Measurements from ENCODE around the gene MCCC1.
"Not testable (repeated sequence)": the region's sequence is repeated elsewhere in the genome, so short reads cannot be mapped to it uniquely, and the experiment has no call there.

MCCC1 gene

GRCh38 chr3:183074881-183075280 is 24.4 kb downstream of the MCCC1 start:
- H3K9me3 ChIP-seq (ENCODE audit: control insufficient read depth, low read length) = no peaks in the 10 kb centered on the region
- DNase-seq (ENCODE audit: low read depth) = no peak
- H3K27me3 ChIP-seq (replicated peaks; ENCODE audit: control insufficient read depth, insufficient read depth, low read length) = no peaks in the 10 kb centered on the region
- H3K36me3 ChIP-seq (ENCODE audit: control insufficient read depth, insufficient read depth, low read length, severe bottlenecking) = peaks cover 50% of the 10 kb centered on the region
- H3K4me1 ChIP-seq (ENCODE audit: control insufficient read depth, insufficient read depth, low read length) = peaks cover 5% of the 10 kb centered on the region
- no peak overlapping the region for H3K4me3 ChIP-seq (ENCODE audit: low read length)
- H3K9ac ChIP-seq (ENCODE audit: low read length) = no peak overlapping the region

- Histone ChIP-seq H3K9ac (ENCODE audit: low read length) (no peak overlapping the region), H3K36me3 (ENCODE audit: control insufficient read depth, insufficient read depth, low read length, severe bottlenecking) (peaks cover 51% of the 10 kb centered on the region), H3K4me3 (ENCODE audit: low read length) (no peak overlapping the region), H3K27me3 (replicated peaks; ENCODE audit: control insufficient read depth, insufficient read depth, low read length) (no peaks in the 10 kb centered on the region), H3K4me1 (ENCODE audit: control insufficient read depth, insufficient read depth, low read length) (peaks cover 5% of the 10 kb centered on the region), H3K9me3 (ENCODE audit: control insufficient read depth, low read length) (no peaks in the 10 kb centered on the region)
- peak; percentile 75 for DNase-seq (ENCODE audit: low read depth)
These were observed 25.0 kb downstream of the MCCC1 start for GRCh38 chr3:183074261-183074660.

- DNase-seq (ENCODE audit: low read depth) = peak; percentile 19
- Histone ChIP-seq H3K9ac (ENCODE audit: low read length) (no peak overlapping the region), H3K27me3 (replicated peaks; ENCODE audit: control insufficient read depth, insufficient read depth, low read length) (no peaks in the 10 kb centered on the region), H3K4me1 (ENCODE audit: control insufficient read depth, insufficient read depth, low read length) (peaks cover 5% of the 10 kb centered on the region), H3K36me3 (ENCODE audit: control insufficient read depth, insufficient read depth, low read length, severe bottlenecking) (peaks cover 51% of the 10 kb centered on the region), H3K4me3 (ENCODE audit: low read length) (no peak overlapping the region), H3K9me3 (ENCODE audit: control insufficient read depth, low read length) (no peaks in the 10 kb centered on the region)
These were observed 25.5 kb downstream of the MCCC1 start for GRCh38 chr3:183073839-183074238.

GRCh38 chr3:183070892-183071291 is 28.4 kb downstream of the MCCC1 start:
- Histone ChIP-seq H3K4me3 (ENCODE audit: low read length) (no peak overlapping the region), H3K27me3 (replicated peaks; ENCODE audit: control insufficient read depth, insufficient read depth, low read length) (no peaks in the 10 kb centered on the region), H3K9ac (ENCODE audit: low read length) (no peak overlapping the region), H3K4me1 (ENCODE audit: control insufficient read depth, insufficient read depth, low read length) (peaks cover 5% of the 10 kb centered on the region), H3K9me3 (ENCODE audit: control insufficient read depth, low read length) (no peaks in the 10 kb centered on the region), H3K36me3 (ENCODE audit: control insufficient read depth, insufficient read depth, low read length, severe bottlenecking) (peaks cover 59% of the 10 kb centered on the region)
- no peak for DNase-seq (ENCODE audit: low read depth)

- H3K36me3 ChIP-seq (ENCODE audit: control insufficient read depth, insufficient read depth, low read length, severe bottlenecking) = peaks cover 67% of the 10 kb centered on the region
- peak; percentile 25 for DNase-seq (ENCODE audit: low read depth)
- no peak overlapping the region for H3K4me3 ChIP-seq (ENCODE audit: low read length)
- no peaks in the 10 kb centered on the region for H3K27me3 ChIP-seq (replicated peaks; ENCODE audit: control insufficient read depth, insufficient read depth, low read length)
- no peaks in the 10 kb centered on the region for H3K9me3 ChIP-seq (ENCODE audit: control insufficient read depth, low read length)
- peaks cover 2% of the 10 kb centered on the region for H3K4me1 ChIP-seq (ENCODE audit: control insufficient read depth, insufficient read depth, low read length)
- H3K9ac ChIP-seq (ENCODE audit: low read length) = no peak overlapping the region
These were observed 30.2 kb downstream of the MCCC1 start for GRCh38 chr3:183069086-183069485.

- H3K36me3 ChIP-seq (ENCODE audit: control insufficient read depth, insufficient read depth, low read length, severe bottlenecking) = peaks cover 73% of the 10 kb centered on the region
- H3K9ac ChIP-seq (ENCODE audit: low read length); H3K9me3 ChIP-seq (ENCODE audit: control insufficient read depth, low read length); DNase-seq (ENCODE audit: low read depth); H3K4me1 ChIP-seq (ENCODE audit: control insufficient read depth, insufficient read depth, low read length); H3K27me3 ChIP-seq (replicated peaks; ENCODE audit: control insufficient read depth, insufficient read depth, low read length); H3K4me3 ChIP-seq (ENCODE audit: low read length): not testable (repeated sequence)
These were observed 32.4 kb downstream of the MCCC1 start for GRCh38 chr3:183066891-183067290.

GRCh38 chr3:183064475-183064874 is 34.8 kb downstream of the MCCC1 start:
- peaks cover 8% of the 10 kb centered on the region for H3K4me1 ChIP-seq (ENCODE audit: control insufficient read depth, insufficient read depth, low read length)
- no peak overlapping the region for H3K4me3 ChIP-seq (ENCODE audit: low read length)
- H3K9me3 ChIP-seq (ENCODE audit: control insufficient read depth, low read length) = no peaks in the 10 kb centered on the region
- H3K27me3 ChIP-seq (replicated peaks; ENCODE audit: control insufficient read depth, insufficient read depth, low read length) = no peaks in the 10 kb centered on the region
- H3K9ac ChIP-seq (ENCODE audit: low read length) = no peak overlapping the region
- H3K36me3 ChIP-seq (ENCODE audit: control insufficient read depth, insufficient read depth, low read length, severe bottlenecking) = peaks cover 49% of the 10 kb centered on the region
- DNase-seq (ENCODE audit: low read depth) = no peak

- H3K4me1 ChIP-seq (ENCODE audit: control insufficient read depth, insufficient read depth, low read length) = peaks cover 8% of the 10 kb centered on the region
- no peaks in the 10 kb centered on the region for H3K9me3 ChIP-seq (ENCODE audit: control insufficient read depth, low read length)
- no peaks in the 10 kb centered on the region for H3K27me3 ChIP-seq (replicated peaks; ENCODE audit: control insufficient read depth, insufficient read depth, low read length)
- H3K4me3 ChIP-seq (ENCODE audit: low read length) = no peak overlapping the region
- DNase-seq (ENCODE audit: low read depth) = peak; percentile 47
- H3K36me3 ChIP-seq (ENCODE audit: control insufficient read depth, insufficient read depth, low read length, severe bottlenecking) = peaks cover 31% of the 10 kb centered on the region
- no peak overlapping the region for H3K9ac ChIP-seq (ENCODE audit: low read length)
These were observed 37.7 kb downstream of the MCCC1 start for GRCh38 chr3:183061391-183062172.

- Histone ChIP-seq H3K9me3 (ENCODE audit: control insufficient read depth, low read length) (no peaks in the 10 kb centered on the region), H3K27me3 (replicated peaks; ENCODE audit: control insufficient read depth, insufficient read depth, low read length) (no peaks in the 10 kb centered on the region), H3K4me1 (ENCODE audit: control insufficient read depth, insufficient read depth, low read length) (peaks cover 8% of the 10 kb centered on the region), H3K4me3 (ENCODE audit: low read length) (no peak overlapping the region), H3K36me3 (ENCODE audit: control insufficient read depth, insufficient read depth, low read length, severe bottlenecking) (peaks cover 22% of the 10 kb centered on the region), H3K9ac (ENCODE audit: low read length) (no peak overlapping the region)
- DNase-seq (ENCODE audit: low read depth) = no peak
These were observed 40.9 kb downstream of the MCCC1 start for GRCh38 chr3:183058351-183058750.

GRCh38 chr3:183050706-183051105 is 48.6 kb downstream of the MCCC1 start:
- Histone ChIP-seq H3K4me1 (ENCODE audit: control insufficient read depth, insufficient read depth, low read length) (peaks cover 6% of the 10 kb centered on the region), H3K4me3 (ENCODE audit: low read length) (no peak overlapping the region), H3K9ac (ENCODE audit: low read length) (no peak overlapping the region), H3K27me3 (replicated peaks; ENCODE audit: control insufficient read depth, insufficient read depth, low read length) (no peaks in the 10 kb centered on the region), H3K9me3 (ENCODE audit: control insufficient read depth, low read length) (peaks cover 7% of the 10 kb centered on the region), H3K36me3 (ENCODE audit: control insufficient read depth, insufficient read depth, low read length, severe bottlenecking) (peaks cover 60% of the 10 kb centered on the region)
- no peak for DNase-seq (ENCODE audit: low read depth)

- Histone ChIP-seq H3K27me3 (replicated peaks; ENCODE audit: control insufficient read depth, insufficient read depth, low read length) (no peaks in the 10 kb centered on the region), H3K36me3 (ENCODE audit: control insufficient read depth, insufficient read depth, low read length, severe bottlenecking) (peaks cover 78% of the 10 kb centered on the region), H3K4me3 (ENCODE audit: low read length) (no peak overlapping the region), H3K4me1 (ENCODE audit: control insufficient read depth, insufficient read depth, low read length) (peaks cover 6% of the 10 kb centered on the region), H3K9ac (ENCODE audit: low read length) (no peak overlapping the region), H3K9me3 (ENCODE audit: control insufficient read depth, low read length) (peaks cover 7% of the 10 kb centered on the region)
- DNase-seq (ENCODE audit: low read depth) = no peak
These were observed 52.4 kb downstream of the MCCC1 start for GRCh38 chr3:183046883-183047282.
